ENCODE measurements around the gene KCNJ5. TPM values are rescaled to one million over a fixed set of nuclear protein-coding genes. Genes with fewer than 3 reads are reported as not detected.

KCNJ5 gene
- total RNA-seq, 4 donors from 2014 or later: 0.26 to 0.36 TPM; not detected in 2

DNA sequence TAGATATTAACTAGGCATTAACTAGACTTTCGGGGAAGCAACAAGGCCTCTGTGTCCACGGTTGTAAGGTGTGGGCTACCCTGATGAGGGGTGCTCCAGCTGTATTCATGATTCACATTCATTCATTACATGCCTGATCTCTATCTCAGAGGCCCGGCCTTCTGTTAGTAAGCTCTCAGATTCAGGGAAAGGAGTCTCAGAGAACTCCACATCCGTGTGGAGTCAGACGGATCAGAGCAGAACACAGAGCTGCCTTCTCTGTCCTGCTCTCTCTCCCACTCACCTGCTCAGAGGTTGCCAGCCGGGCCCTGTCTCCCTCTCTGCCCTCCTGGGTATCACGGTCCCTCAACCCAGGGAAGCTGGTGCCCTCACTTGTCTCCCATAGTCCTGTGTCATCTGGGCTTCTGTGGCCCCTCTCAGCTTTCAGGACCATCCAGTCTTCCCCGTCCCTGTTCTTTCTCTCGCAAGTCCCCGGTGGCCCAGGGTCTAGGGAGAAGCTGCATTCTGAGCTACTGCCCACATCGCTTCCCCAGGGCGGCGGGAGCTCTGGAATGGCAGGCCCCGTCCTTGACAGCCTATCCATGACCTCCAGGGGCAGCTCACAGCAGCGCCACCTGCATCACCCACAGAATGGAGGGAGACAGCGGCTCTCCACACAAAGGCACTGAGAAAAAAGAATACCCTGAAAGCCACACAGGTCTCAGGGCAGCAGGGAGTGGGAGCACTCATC, 47.2 kb downstream of the KCNJ5 start:
- no peak overlapping the region for H3K4me3 ChIP-seq
- no peak for DNase-seq (ENCODE audit: low spot score in 2 of 2)
- no peaks in the 10 kb centered on the region for H3K36me3 ChIP-seq
- H3K27ac ChIP-seq: no peak overlapping the region
- H3K4me1 ChIP-seq: peaks cover 55% of the 10 kb centered on the region
- 82% methylated on average over 16 of the region's 16 CpGs for WGBS
- H3K9me3 ChIP-seq: no peaks in the 10 kb centered on the region
- TF ChIP-seq, protein P1, sequence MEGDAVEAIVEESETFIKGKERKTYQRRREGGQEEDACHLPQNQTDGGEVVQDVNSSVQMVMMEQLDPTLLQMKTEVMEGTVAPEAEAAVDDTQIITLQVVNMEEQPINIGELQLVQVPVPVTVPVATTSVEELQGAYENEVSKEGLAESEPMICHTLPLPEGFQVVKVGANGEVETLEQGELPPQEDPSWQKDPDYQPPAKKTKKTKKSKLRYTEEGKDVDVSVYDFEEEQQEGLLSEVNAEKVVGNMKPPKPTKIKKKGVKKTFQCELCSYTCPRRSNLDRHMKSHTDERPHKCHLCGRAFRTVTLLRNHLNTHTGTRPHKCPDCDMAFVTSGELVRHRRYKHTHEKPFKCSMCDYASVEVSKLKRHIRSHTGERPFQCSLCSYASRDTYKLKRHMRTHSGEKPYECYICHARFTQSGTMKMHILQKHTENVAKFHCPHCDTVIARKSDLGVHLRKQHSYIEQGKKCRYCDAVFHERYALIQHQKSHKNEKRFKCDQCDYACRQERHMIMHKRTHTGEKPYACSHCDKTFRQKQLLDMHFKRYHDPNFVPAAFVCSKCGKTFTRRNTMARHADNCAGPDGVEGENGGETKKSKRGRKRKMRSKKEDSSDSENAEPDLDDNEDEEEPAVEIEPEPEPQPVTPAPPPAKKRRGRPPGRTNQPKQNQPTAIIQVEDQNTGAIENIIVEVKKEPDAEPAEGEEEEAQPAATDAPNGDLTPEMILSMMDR (IDR thresholded peaks at IDR 0.05): no peak
- no peak for TF ChIP-seq POLR2AphosphoS5 (IDR thresholded peaks at IDR 0.05)
- TF ChIP-seq EP300 (IDR thresholded peaks at IDR 0.05): no peak
- TF ChIP-seq POLR2A (IDR thresholded peaks at IDR 0.05): no peak
- peaks cover 8% of the 10 kb centered on the region for H3K27me3 ChIP-seq

DNA sequence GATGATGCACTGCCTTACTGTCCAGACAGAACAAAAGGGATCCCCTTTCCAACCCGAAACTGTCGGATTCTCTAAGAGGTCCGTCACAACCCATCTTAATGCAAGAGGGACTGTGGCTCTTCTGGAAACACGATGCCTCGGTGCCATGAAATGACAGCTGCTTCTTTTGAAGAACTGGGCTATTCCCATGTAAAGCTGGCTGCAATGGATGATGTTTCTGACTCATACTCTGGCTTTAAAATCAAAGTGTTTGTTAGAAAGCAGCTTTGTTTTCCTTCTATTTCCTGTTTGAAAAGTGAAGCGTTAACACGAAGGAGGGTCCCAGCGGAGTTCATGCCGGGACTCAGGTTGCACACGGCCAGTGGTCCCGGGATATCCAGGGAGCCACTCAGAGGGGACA, 48.4 kb downstream of the KCNJ5 start:
- Histone ChIP-seq H3K4me1 (peaks cover 56% of the 10 kb centered on the region), H3K27ac (peak overlapping the region; percentile 89), H3K36me3 (no peaks in the 10 kb centered on the region), H3K4me3 (peak overlapping the region; percentile 42), H3K9me3 (no peaks in the 10 kb centered on the region), H3K27me3 (peaks cover 8% of the 10 kb centered on the region)
- 43% methylated on average over 11 of the region's 11 CpGs for WGBS
- no peak for DNase-seq (ENCODE audit: low spot score in 2 of 2)
- TF ChIP-seq, protein P1 (IDR thresholded peaks at IDR 0.05): no peak
- TF ChIP-seq EP300 (IDR thresholded peaks at IDR 0.05) (no peak), POLR2A (IDR thresholded peaks at IDR 0.05) (no peak), POLR2AphosphoS5 (IDR thresholded peaks at IDR 0.05) (no peak)

DNA sequence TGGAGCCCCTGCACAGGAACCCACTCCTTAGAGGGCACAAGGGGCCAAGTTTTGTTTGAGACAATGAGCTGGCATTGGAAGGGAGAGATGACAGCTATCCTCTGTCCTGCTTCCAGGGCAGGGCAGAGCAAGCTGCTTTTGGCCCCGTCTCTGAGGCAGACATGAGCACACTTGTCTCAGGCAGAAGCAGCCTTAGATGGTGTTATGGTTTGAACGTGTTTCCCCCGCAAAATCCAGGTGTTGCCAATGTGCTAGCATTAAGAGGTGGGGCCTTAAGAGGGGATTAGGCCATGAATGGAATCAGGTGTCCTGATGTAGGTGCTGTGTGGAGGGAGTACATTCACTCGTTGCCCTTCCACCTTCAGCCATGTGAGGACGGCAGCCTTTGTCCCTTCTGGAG, 49.0 kb downstream of the KCNJ5 start:
- H3K36me3 ChIP-seq: no peaks in the 10 kb centered on the region
- H3K9me3 ChIP-seq: no peaks in the 10 kb centered on the region
- peak overlapping the region; percentile 89 for H3K27ac ChIP-seq
- no peak for TF ChIP-seq POLR2A (IDR thresholded peaks at IDR 0.05)
- TF ChIP-seq POLR2AphosphoS5 (IDR thresholded peaks at IDR 0.05): no peak
- TF ChIP-seq, protein P1 (IDR thresholded peaks at IDR 0.05): no peak
- no peak for TF ChIP-seq EP300 (IDR thresholded peaks at IDR 0.05)
- peaks cover 56% of the 10 kb centered on the region for H3K4me1 ChIP-seq
- 43% methylated on average over 5 of the region's 5 CpGs for WGBS
- H3K27me3 ChIP-seq: peaks cover 8% of the 10 kb centered on the region
- peak overlapping the region; percentile 42 for H3K4me3 ChIP-seq
- no peak for DNase-seq (ENCODE audit: low spot score in 2 of 2)

DNA sequence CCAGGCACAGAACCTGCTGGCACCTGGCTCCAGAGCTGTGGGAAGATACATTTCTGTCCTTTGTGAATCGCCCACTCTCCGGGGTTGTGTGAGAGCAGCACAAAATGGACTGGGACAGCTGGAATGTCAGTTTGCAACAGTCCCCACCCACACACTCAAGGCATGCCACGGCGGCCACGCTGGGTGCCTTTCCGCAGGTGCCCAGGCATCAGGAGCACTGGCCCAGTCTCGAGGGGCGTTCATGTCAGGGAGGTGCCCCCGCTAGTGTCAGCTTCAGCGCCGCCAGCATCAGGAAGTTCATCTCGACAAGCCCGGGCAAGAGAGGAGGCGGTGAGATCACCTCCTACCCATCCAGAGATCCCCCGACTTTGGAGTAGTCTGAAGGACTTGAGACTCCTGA, 49.4 kb downstream of the KCNJ5 start:
- Histone ChIP-seq H3K9me3 (no peaks in the 10 kb centered on the region), H3K4me1 (peaks cover 56% of the 10 kb centered on the region), H3K4me3 (peak overlapping the region; percentile 42), H3K27ac (peak overlapping the region; percentile 89), H3K36me3 (no peaks in the 10 kb centered on the region), H3K27me3 (peaks cover 8% of the 10 kb centered on the region)
- no peak for DNase-seq (ENCODE audit: low spot score in 2 of 2)
- WGBS: 43% methylated on average over 6 of the region's 15 CpGs
- TF ChIP-seq POLR2AphosphoS5 (IDR thresholded peaks at IDR 0.05): no peak
- no peak for TF ChIP-seq EP300 (IDR thresholded peaks at IDR 0.05)
- TF ChIP-seq POLR2A (IDR thresholded peaks at IDR 0.05): no peak
- TF ChIP-seq, protein P1 (IDR thresholded peaks at IDR 0.05): no peak

DNA sequence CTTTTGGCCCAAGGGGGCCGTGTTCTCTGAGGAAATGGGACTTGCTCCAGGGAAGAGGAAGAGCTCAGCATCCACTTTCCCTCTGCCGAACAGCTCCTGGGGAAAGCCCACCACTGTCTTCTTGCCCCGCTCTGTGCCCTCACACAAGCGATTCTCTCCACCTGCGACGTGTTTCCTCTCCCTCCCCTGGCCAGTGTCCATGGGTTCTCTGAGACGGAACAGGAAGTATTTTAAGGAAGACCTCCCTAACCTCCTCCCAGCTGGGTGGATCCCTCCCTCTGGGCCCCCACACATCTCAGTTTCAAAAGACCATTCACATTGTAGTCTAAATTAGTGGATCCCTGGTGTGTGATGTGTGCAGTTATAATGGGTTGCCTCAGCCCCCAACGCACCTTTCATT, 50.0 kb downstream of the KCNJ5 start:
- H3K36me3 ChIP-seq: no peaks in the 10 kb centered on the region
- DNase-seq (ENCODE audit: low spot score in 2 of 2): no peak
- H3K27me3 ChIP-seq: peaks cover 8% of the 10 kb centered on the region
- peak overlapping the region; percentile 42 for H3K4me3 ChIP-seq
- TF ChIP-seq EP300 (IDR thresholded peaks at IDR 0.05): no peak
- no peak for TF ChIP-seq POLR2AphosphoS5 (IDR thresholded peaks at IDR 0.05)
- TF ChIP-seq, protein P1 (IDR thresholded peaks at IDR 0.05): no peak
- TF ChIP-seq POLR2A (IDR thresholded peaks at IDR 0.05): no peak
- 51% methylated on average over 8 of the region's 8 CpGs for WGBS
- H3K27ac ChIP-seq: peak overlapping the region; percentile 89
- H3K4me1 ChIP-seq: peaks cover 56% of the 10 kb centered on the region
- no peaks in the 10 kb centered on the region for H3K9me3 ChIP-seq
